ENCODE measurements around the gene SIDT2. TPM values are rescaled to one million over a fixed set of nuclear protein-coding genes. Genes with fewer than 3 reads are reported as not detected.

Gene SIDT2
- total and polyA plus RNA-seq, 2 of the 8 experiments (the other 6 are each of a cell fraction or from before 2014, with no cell fraction given): 18.5 to 21.1 TPM

DNA sequence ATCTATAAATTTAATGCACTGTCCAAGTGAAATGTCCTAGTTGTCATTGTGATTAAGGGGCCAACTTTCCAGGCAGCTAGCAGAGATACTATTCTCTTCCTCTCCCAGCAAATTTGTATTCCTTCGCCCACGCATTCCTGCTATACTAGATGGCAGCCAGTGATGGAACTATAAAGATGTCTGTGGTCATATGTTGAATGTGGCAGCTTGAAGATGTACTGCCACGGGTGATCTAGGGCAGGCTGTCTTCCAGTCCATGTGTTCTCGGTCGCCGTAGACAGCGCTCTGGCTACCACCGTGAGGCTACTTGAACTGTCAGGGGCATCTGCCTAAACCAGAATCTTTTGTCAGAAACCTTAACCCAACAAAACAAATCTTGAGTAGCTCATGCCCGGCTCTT, 8.3 kb upstream of the SIDT2 start:
- POLR2A ChIA-PET (ENCODE audit: partially characterized antibody): interaction anchor here (0.6 to 4.3 kb wide), 10 partner anchors 9 to 75 kb away, joined by 3 to 35 read pairs (median 5); partner anchors contain the start of genes PAFAH1B2 and SIDT2

More for the DNA sequence above, 8.3 kb upstream of the SIDT2 start:
- no peak overlapping the region for H3K14ac ChIP-seq (ENCODE audit: insufficient read length)
- H3K4ac ChIP-seq (replicated peaks; ENCODE audit: insufficient read length, low read depth, low read length): no peak overlapping the region
- H2BK15ac ChIP-seq (ENCODE audit: low read length): no peak overlapping the region
- H3K4me1 ChIP-seq (replicated peaks in 1 of 4; ENCODE audit: control insufficient read depth in 3 of 4, insufficient read depth in 4 of 4, low read length in 3 of 4): no peaks in the 10 kb centered on the region
- H3K79me2 ChIP-seq (ENCODE audit: control insufficient read depth in 1 of 2, insufficient read depth in 2 of 2, low read length in 2 of 2): peaks cover 0 to 4% of the 10 kb centered on the region in 2 experiments; a peak in 1 of 4 replicates
- 97% methylated on average over 9 of the region's 9 CpGs; no CpG with 5 or more reads in 1 of the 2 experiments for WGBS, 2 experiments (ENCODE audit: extremely low coverage in 1 of 2, insufficient coverage in 1 of 2, insufficient read length in 1 of 2, insufficient replicate concordance in 2 of 2, low coverage in 1 of 2, low lambda C conversion rate in 2 of 2, missing lambda C conversion rate in 1 of 2)
- H2AFZ ChIP-seq (ENCODE audit: low read length): no peak overlapping the region
- H3K23ac ChIP-seq (ENCODE audit: insufficient read length): no peak overlapping the region
- no peak overlapping the region for H3K56ac ChIP-seq (replicated peaks; ENCODE audit: insufficient read length, low read depth, low read length)
- no peaks in the 10 kb centered on the region for H3K23me2 ChIP-seq (ENCODE audit: low read depth, low read length)
- CTCF ChIA-PET (ENCODE audit: partially characterized antibody): interaction anchor here (0.6 to 2.0 kb wide), 7 partner anchors 11 to 1428 kb away, joined by 3 to 9 read pairs (median 3); partner anchors contain the start of gene PAFAH1B2
- peak overlapping the region in 1 of 4 experiments; percentile 16; a peak in 1 of 7 replicates for H3K9ac ChIP-seq (replicated peaks in 1 of 4; ENCODE audit: extremely low read depth in 1 of 4, low read depth in 3 of 4, low read length in 3 of 4)
- peaks cover 5 to 54% (median 28%) of the 10 kb centered on the region in 4 experiments; a peak in 7 of 8 replicates for H3K36me3 ChIP-seq (ENCODE audit: control insufficient read depth in 2 of 4, insufficient read depth in 4 of 4, low read length in 3 of 4)
- H3K79me1 ChIP-seq (ENCODE audit: low read depth, low read length): no peaks in the 10 kb centered on the region; the same call in 1 of the 2 replicates
- TF ChIP-seq SP4 (IDR thresholded peaks at IDR 0.05; ENCODE audit: low read length): no peak
- TF ChIP-seq RFX5 (IDR thresholded peaks at IDR 0.05; ENCODE audit: borderline replicate concordance, low read depth, low read length): no peak
- H3K4me3 ChIP-seq (ENCODE audit: extremely low read depth in 1 of 4, insufficient read depth in 2 of 4, low read depth in 3 of 4, low read length in 4 of 4): no peak overlapping the region
- H2BK120ac ChIP-seq (replicated peaks; ENCODE audit: low read depth, low read length): no peak overlapping the region
- peaks cover 1 to 2% of the 10 kb centered on the region in 2 experiments for H4K20me1 ChIP-seq (replicated peaks in 1 of 2; ENCODE audit: control insufficient read depth in 1 of 2, insufficient read depth in 2 of 2, low read length in 2 of 2)
- no peak overlapping the region for H4K91ac ChIP-seq (replicated peaks; ENCODE audit: insufficient read length, low read length)
- H3K27me3 ChIP-seq (replicated peaks in 1 of 4; ENCODE audit: control insufficient read depth in 3 of 4, extremely low read depth in 1 of 4, insufficient read depth in 3 of 4, low read length in 3 of 4): no peaks in the 10 kb centered on the region
- H3K27ac ChIP-seq (ENCODE audit: low read depth, low read length): no peak overlapping the region
- no peak overlapping the region for H2BK12ac ChIP-seq (ENCODE audit: low read depth, low read length)
- no peak overlapping the region for H3K4me2 ChIP-seq (ENCODE audit: insufficient read depth in 1 of 2, low read depth in 2 of 2, low read length in 2 of 2)
- no peak overlapping the region for H2BK5ac ChIP-seq (ENCODE audit: low read depth, low read length)
- H2AK5ac ChIP-seq (ENCODE audit: low read depth, low read length): no peak overlapping the region
- no peak overlapping the region for H3K18ac ChIP-seq (ENCODE audit: extremely low read depth, low read length)
- DNase-seq (ENCODE audit: low read depth in 1 of 2, low spot score in 2 of 2) (no peak), FAIRE-seq (no peak)
- H3K9me3 ChIP-seq (ENCODE audit: insufficient read depth in 2 of 2, low read depth in 1 of 2, low read length in 1 of 2): no peaks in the 10 kb centered on the region
- H4K5ac ChIP-seq (ENCODE audit: insufficient read length, low read depth, low read length): no peak overlapping the region
- peak overlapping the region; percentile 41; the same call in 1 of the 2 replicates for H4K8ac ChIP-seq (ENCODE audit: extremely low read depth, insufficient read depth, low read length)
- no peak overlapping the region for H2BK20ac ChIP-seq (ENCODE audit: low read length)

All from H1 (cell line).